ENCODE data around the gene AQP10. TPM values are rescaled to one million over a fixed set of nuclear protein-coding genes. Genes with fewer than 3 reads are reported as not detected.
"Not testable (repeated sequence)": the region's sequence is repeated elsewhere in the genome, so short reads cannot be mapped to it uniquely, and the experiment has no call there.

The AQP10 gene
- total and polyA plus RNA-seq, 3 experiments from 2014 or later = not detected

GRCh38 chr1:154313066-154313356 lies 7.9 kb upstream of the AQP10 start:
- no peaks in the 10 kb centered on the region for H3K27me3 ChIP-seq (ENCODE audit: insufficient read depth, low read length, poor library complexity, severe bottlenecking)
- no peaks in the 10 kb centered on the region for H3K4me1 ChIP-seq (ENCODE audit: insufficient read depth, low read length)
- DNase-seq = no peak
- H3K4me3 ChIP-seq (ENCODE audit: low read length) = no peak overlapping the region
- ChIA-PET CTCF (no interaction called here), POLR2A (no interaction called here)
- Mint-ChIP-seq H3K27me3 (peaks cover 0 to 4% of the 10 kb centered on the region in 2 donors), H3K36me3 (no peaks in the 10 kb centered on the region), H3K4me3 (no peak overlapping the region), H3K27ac (no peak overlapping the region), H3K4me1 (peaks cover 0 to 5% (median 4%) of the 10 kb centered on the region in 3 donors), H3K9me3 (peaks cover 0 to 6% (median 0%) of the 10 kb centered on the region in 5 donors)
- peaks cover 8% of the 10 kb centered on the region for H3K9me3 ChIP-seq (ENCODE audit: low read length)
- no peak overlapping the region for H3K27ac ChIP-seq (ENCODE audit: low read depth, low read length)
- H3K36me3 ChIP-seq (ENCODE audit: insufficient read depth, low read length) = no peaks in the 10 kb centered on the region

DNA sequence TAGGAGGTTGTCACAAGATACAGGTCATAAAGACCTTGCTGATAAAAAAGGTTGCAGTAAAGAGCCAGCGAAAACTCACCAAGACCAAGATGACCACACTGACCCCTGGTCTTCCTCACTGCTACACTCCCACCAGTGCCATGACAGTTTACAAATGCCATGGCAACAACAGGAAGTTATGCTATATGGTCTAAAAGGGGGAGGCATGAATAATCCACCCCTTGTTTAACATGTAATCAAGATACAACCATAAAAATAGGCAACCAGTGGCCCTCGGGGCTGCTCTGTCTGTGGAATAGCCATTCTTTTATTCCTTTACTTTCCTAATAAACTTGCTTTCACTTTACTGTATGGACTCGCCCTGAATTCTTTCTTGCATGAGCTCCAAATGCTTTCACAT lies 6.7 kb upstream of the AQP10 start:
- CTCF ChIA-PET = interaction anchor here (1.0 to 1.9 kb wide), 3 partner anchors 8 to 21 kb away, joined by 3 to 7 read pairs (median 7); partner anchors contain the start of gene ATP8B2
- H3K4me1 ChIP-seq (ENCODE audit: insufficient read depth, low read length); POLR2A ChIA-PET; H3K4me3 ChIP-seq (ENCODE audit: low read length); H3K36me3 ChIP-seq (ENCODE audit: insufficient read depth, low read length); H3K9me3 ChIP-seq (ENCODE audit: low read length); H3K27ac ChIP-seq (ENCODE audit: low read depth, low read length); H3K4me1 Mint-ChIP-seq; H3K27me3 ChIP-seq (ENCODE audit: insufficient read depth, low read length, poor library complexity, severe bottlenecking); H3K36me3 Mint-ChIP-seq; H3K4me3 Mint-ChIP-seq; H3K27me3 Mint-ChIP-seq; DNase-seq; H3K9me3 Mint-ChIP-seq; H3K27ac Mint-ChIP-seq: not testable (repeated sequence)

GRCh38 chr1:154316704-154317103 lies 4.2 kb upstream of the AQP10 start:
- Mint-ChIP-seq H3K36me3 (peaks cover 0 to 1% (median 0%) of the 10 kb centered on the region in 3 donors), H3K27me3 (peaks cover 8% of the 10 kb centered on the region in 2 donors), H3K4me1 (no peaks in the 10 kb centered on the region), H3K4me3 (no peak overlapping the region), H3K9me3 (peaks cover 0 to 6% (median 0%) of the 10 kb centered on the region in 5 donors), H3K27ac (no peak overlapping the region)
- no peak for DNase-seq
- CTCF ChIA-PET = interaction anchor here (0.6 kb wide), 1 partner anchor 127 kb away, joined by 3 read pairs; no protein-coding TSS in a partner anchor
- Histone ChIP-seq H3K27me3 (ENCODE audit: insufficient read depth, low read length, poor library complexity, severe bottlenecking) (no peaks in the 10 kb centered on the region), H3K4me1 (ENCODE audit: insufficient read depth, low read length) (no peaks in the 10 kb centered on the region), H3K27ac (ENCODE audit: low read depth, low read length) (no peak overlapping the region), H3K9me3 (ENCODE audit: low read length) (peaks cover 8% of the 10 kb centered on the region), H3K4me3 (ENCODE audit: low read length) (no peak overlapping the region), H3K36me3 (ENCODE audit: insufficient read depth, low read length) (no peaks in the 10 kb centered on the region)
- POLR2A ChIA-PET = no interaction called here

DNA sequence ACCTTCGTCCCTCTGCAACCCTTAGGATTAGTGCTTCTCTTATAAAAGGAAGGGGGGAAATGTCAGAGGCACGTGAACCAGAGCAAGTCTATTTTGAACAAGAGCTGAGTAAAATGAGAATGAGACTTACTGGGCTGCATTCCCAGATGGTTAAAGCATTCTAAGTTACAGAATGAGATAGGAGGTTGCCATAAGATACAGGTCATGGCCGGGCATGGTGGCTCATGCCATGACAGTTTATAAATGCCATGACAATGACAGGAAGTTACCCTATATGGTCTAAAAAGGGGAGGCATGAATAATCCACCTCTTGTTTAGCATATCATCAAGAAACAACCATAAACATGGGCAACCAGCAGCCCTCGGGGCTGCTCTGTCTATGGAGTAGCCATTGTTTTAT lies 2.5 kb upstream of the AQP10 start:
- POLR2A ChIA-PET = interaction anchor here (0.7 kb wide), 1 partner anchor 338 kb away, joined by 3 read pairs; no protein-coding TSS in a partner anchor
- Mint-ChIP-seq H3K4me3 (no peak overlapping the region), H3K27ac (no peak overlapping the region), H3K4me1 (no peaks in the 10 kb centered on the region), H3K9me3 (peaks cover 0 to 6% (median 0%) of the 10 kb centered on the region in 5 donors), H3K36me3 (peaks cover 0 to 1% (median 0%) of the 10 kb centered on the region in 3 donors), H3K27me3 (peaks cover 8 to 13% of the 10 kb centered on the region in 2 donors)
- CTCF ChIA-PET = interaction anchor here (1.1 kb wide), 1 partner anchor 15 kb away, joined by 4 read pairs; no protein-coding TSS in a partner anchor
- Histone ChIP-seq H3K27me3 (ENCODE audit: insufficient read depth, low read length, poor library complexity, severe bottlenecking) (no peaks in the 10 kb centered on the region), H3K27ac (ENCODE audit: low read depth, low read length) (no peak overlapping the region), H3K9me3 (ENCODE audit: low read length) (peaks cover 8% of the 10 kb centered on the region), H3K4me3 (ENCODE audit: low read length) (no peak overlapping the region), H3K4me1 (ENCODE audit: insufficient read depth, low read length) (no peaks in the 10 kb centered on the region), H3K36me3 (ENCODE audit: insufficient read depth, low read length) (no peaks in the 10 kb centered on the region)
- no peak for DNase-seq

GRCh38 chr1:154321609-154321934 lies 679 bp downstream of the AQP10 start:
- Mint-ChIP-seq H3K4me1 (peaks cover 12 to 21% (median 16%) of the 10 kb centered on the region in 3 donors), H3K4me3 (peak overlapping the region in 1 of 7 donors; percentile 34), H3K27me3 (peaks cover 4 to 13% of the 10 kb centered on the region in 2 donors), H3K27ac (peak overlapping the region in 1 of 8 donors; percentile 36)
- DNase-seq; POLR2A ChIA-PET; H3K9me3 ChIP-seq (ENCODE audit: low read length); H3K36me3 Mint-ChIP-seq; H3K27me3 ChIP-seq (ENCODE audit: insufficient read depth, low read length, poor library complexity, severe bottlenecking); H3K27ac ChIP-seq (ENCODE audit: low read depth, low read length); H3K36me3 ChIP-seq (ENCODE audit: insufficient read depth, low read length); H3K4me3 ChIP-seq (ENCODE audit: low read length); H3K9me3 Mint-ChIP-seq: not testable (repeated sequence)
- CTCF ChIA-PET = interaction anchor here (18.8 kb wide), 1 partner anchor 24 kb away, joined by 591 read pairs; no protein-coding TSS in a partner anchor
- peaks cover 11% of the 10 kb centered on the region for H3K4me1 ChIP-seq (ENCODE audit: insufficient read depth, low read length)

GRCh38 chr1:154323493-154323892 lies 2.6 kb downstream of the AQP10 start:
- H3K4me3 Mint-ChIP-seq = peak overlapping the region in 2 of 7 donors; percentile 51 to 98
- peaks cover 0 to 10% (median 1%) of the 10 kb centered on the region in 3 donors for H3K36me3 Mint-ChIP-seq
- peaks cover 4 to 13% of the 10 kb centered on the region in 2 donors for H3K27me3 Mint-ChIP-seq
- H3K4me3 ChIP-seq (ENCODE audit: low read length) = no peak overlapping the region
- H3K36me3 ChIP-seq (ENCODE audit: insufficient read depth, low read length) = no peaks in the 10 kb centered on the region
- no peak overlapping the region for H3K27ac ChIP-seq (ENCODE audit: low read depth, low read length)
- CTCF ChIA-PET = interaction anchor here (1.1 to 18.8 kb wide), 7 partner anchors 8 to 104 kb away, joined by 3 to 591 read pairs (median 6); no protein-coding TSS in a partner anchor
- POLR2A ChIA-PET = interaction anchor here (1.8 kb wide), 1 partner anchor 20 kb away, joined by 7 read pairs; no protein-coding TSS in a partner anchor
- H3K27ac Mint-ChIP-seq = peak overlapping the region in 3 of 8 donors; percentile 75 to 94 (median 76)
- H3K9me3 ChIP-seq (ENCODE audit: low read length) = no peaks in the 10 kb centered on the region
- no peak for DNase-seq
- H3K4me1 Mint-ChIP-seq = peaks cover 27 to 40% (median 33%) of the 10 kb centered on the region in 3 donors
- H3K9me3 Mint-ChIP-seq = no peaks in the 10 kb centered on the region
- H3K27me3 ChIP-seq (ENCODE audit: insufficient read depth, low read length, poor library complexity, severe bottlenecking) = no peaks in the 10 kb centered on the region
- H3K4me1 ChIP-seq (ENCODE audit: insufficient read depth, low read length) = peaks cover 28% of the 10 kb centered on the region

DNA sequence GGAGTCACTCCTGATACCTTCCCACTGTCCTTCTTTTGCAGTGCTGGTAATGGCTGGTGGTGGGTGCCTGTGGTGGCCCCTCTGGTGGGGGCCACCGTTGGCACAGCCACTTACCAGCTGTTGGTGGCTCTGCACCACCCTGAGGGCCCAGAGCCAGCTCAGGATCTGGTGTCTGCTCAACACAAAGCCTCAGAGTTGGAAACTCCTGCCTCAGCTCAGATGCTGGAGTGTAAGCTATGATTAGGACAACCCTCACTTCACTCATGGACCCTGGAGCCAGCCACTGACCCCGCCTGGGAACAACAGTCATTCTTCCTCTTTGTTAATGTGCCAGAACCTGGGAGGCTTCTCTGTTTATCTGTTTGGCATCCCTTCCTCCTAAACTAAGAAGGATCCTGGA lies 3.3 kb downstream of the AQP10 start:
- no peaks in the 10 kb centered on the region for H3K9me3 Mint-ChIP-seq

More for the DNA sequence above, 3.3 kb downstream of the AQP10 start:
- H3K36me3 ChIP-seq (ENCODE audit: insufficient read depth, low read length) = no peaks in the 10 kb centered on the region
- CTCF ChIA-PET = interaction anchor here (1.1 to 18.8 kb wide), 8 partner anchors 9 to 105 kb away, joined by 3 to 591 read pairs (median 6); no protein-coding TSS in a partner anchor
- DNase-seq = no peak
- H3K27me3 ChIP-seq (ENCODE audit: insufficient read depth, low read length, poor library complexity, severe bottlenecking) = no peaks in the 10 kb centered on the region
- Mint-ChIP-seq H3K27me3 (peaks cover 3 to 13% of the 10 kb centered on the region in 2 donors), H3K36me3 (peaks cover 0 to 10% (median 1%) of the 10 kb centered on the region in 3 donors), H3K4me3 (peak overlapping the region; percentile 95 to 98 (median 95)), H3K27ac (peak overlapping the region; percentile 40 to 98 (median 82)), H3K4me1 (peaks cover 30 to 45% (median 36%) of the 10 kb centered on the region in 3 donors)
- H3K4me3 ChIP-seq (ENCODE audit: low read length) = peak overlapping the region; percentile 93
- no peaks in the 10 kb centered on the region for H3K9me3 ChIP-seq (ENCODE audit: low read length)
- POLR2A ChIA-PET = interaction anchor here (1.8 to 6.4 kb wide), 2 partner anchors 12 to 19 kb away, joined by 7 to 56 read pairs; no protein-coding TSS in a partner anchor
- peaks cover 32% of the 10 kb centered on the region for H3K4me1 ChIP-seq (ENCODE audit: insufficient read depth, low read length)
- H3K27ac ChIP-seq (ENCODE audit: low read depth, low read length) = peak overlapping the region; percentile 69

All from CD8-positive, alpha-beta memory T cell (primary cell).